ENCODE results near the gene CT47C1. TPM values are rescaled to one million over a fixed set of nuclear protein-coding genes. Genes with fewer than 3 reads are reported as not detected.

The CT47C1 gene
- total and polyA plus RNA-seq, 2 of the 13 experiments (the other 11 are each of a cell fraction or from before 2014, with no cell fraction given) = not detected

DNA sequence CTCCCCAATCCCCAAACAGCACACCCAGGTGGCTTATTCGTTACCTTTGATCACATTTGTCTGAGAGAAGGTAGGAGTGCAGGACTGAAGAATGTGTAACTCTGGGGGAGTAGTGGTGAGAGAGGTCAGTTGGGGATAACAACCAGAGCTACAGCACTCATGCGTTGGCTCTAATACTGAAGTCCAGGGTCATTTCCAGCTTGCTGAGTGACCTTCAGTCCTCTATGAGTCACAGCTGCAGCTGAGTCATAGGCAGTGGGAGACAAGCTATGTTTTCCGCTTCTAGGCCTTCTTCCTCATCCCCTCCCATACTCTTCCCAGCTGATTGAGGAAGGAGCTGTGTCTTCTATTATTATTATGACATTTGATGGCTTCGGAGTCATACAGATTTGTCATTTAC is 31.6 kb upstream of the CT47C1 start (continued):
- TF ChIP-seq MEIS2 (CRISPR knock-in tag; IDR thresholded peaks at IDR 0.05) (no peak), ZNF577 (CRISPR knock-in tag; IDR thresholded peaks at IDR 0.05; ENCODE audit: borderline replicate concordance, low read depth) (no peak), NR2F6 (IDR thresholded peaks at IDR 0.05) (0 out of 2 replicates have a peak, but pooled peaks have one; percentile 20), NR2F6 (CRISPR knock-in tag; IDR thresholded peaks at IDR 0.05) (0 out of 2 replicates have a peak, but pooled peaks have one; percentile 34), U2AF1 (optimal IDR thresholded peaks at IDR 0.05; ENCODE audit: low read depth, low read length) (no peak), CTCF (CRISPR knock-in tag; IDR thresholded peaks at IDR 0.05) (no peak), ZFP41 (CRISPR knock-in tag; IDR thresholded peaks at IDR 0.05; ENCODE audit: borderline replicate concordance) (no peak), ZNF772 (CRISPR knock-in tag; IDR thresholded peaks at IDR 0.05) (no peak), GTF2F1 (IDR thresholded peaks at IDR 0.05; ENCODE audit: low read length) (no peak), JUNB (CRISPR knock-in tag; IDR thresholded peaks at IDR 0.05; ENCODE audit: borderline replicate concordance) (peak; percentile 37; the same call in 1 of the 2 replicates), SKI (IDR thresholded peaks at IDR 0.05; ENCODE audit: partially characterized antibody) (peak; percentile 53), CEBPB (IDR thresholded peaks at IDR 0.05; ENCODE audit: borderline replicate concordance, low read depth, low read length) (no peak), ZMAT3 (CRISPR knock-in tag; conservative IDR thresholded peaks at IDR 0.05) (no peak), ZSCAN25 (CRISPR knock-in tag; IDR thresholded peaks at IDR 0.05) (no peak), PHF8 (CRISPR knock-in tag; IDR thresholded peaks at IDR 0.05) (no peak), MNT (IDR thresholded peaks at IDR 0.05) (no peak), ZNF335 (CRISPR knock-in tag; IDR thresholded peaks at IDR 0.05) (no peak), TARDBP (CRISPR knock-in tag; IDR thresholded peaks at IDR 0.05) (no peak), BHLHE40 (IDR thresholded peaks at IDR 0.05; ENCODE audit: low read length) (no peak), RFXANK (CRISPR knock-in tag; IDR thresholded peaks at IDR 0.05) (no peak), ZNF121 (CRISPR knock-in tag; IDR thresholded peaks at IDR 0.05) (no peak), MED13 (CRISPR knock-in tag; IDR thresholded peaks at IDR 0.05) (no peak), SOX6 (IDR thresholded peaks at IDR 0.05) (no peak), SOX6 (CRISPR knock-in tag; IDR thresholded peaks at IDR 0.05) (no peak), TAF1 (CRISPR knock-in tag; IDR thresholded peaks at IDR 0.05) (no peak), RCOR2 (CRISPR knock-in tag; IDR thresholded peaks at IDR 0.05) (no peak), ZNF3 (CRISPR knock-in tag; IDR thresholded peaks at IDR 0.05) (no peak)
- TF ChIP-seq, protein P1, sequence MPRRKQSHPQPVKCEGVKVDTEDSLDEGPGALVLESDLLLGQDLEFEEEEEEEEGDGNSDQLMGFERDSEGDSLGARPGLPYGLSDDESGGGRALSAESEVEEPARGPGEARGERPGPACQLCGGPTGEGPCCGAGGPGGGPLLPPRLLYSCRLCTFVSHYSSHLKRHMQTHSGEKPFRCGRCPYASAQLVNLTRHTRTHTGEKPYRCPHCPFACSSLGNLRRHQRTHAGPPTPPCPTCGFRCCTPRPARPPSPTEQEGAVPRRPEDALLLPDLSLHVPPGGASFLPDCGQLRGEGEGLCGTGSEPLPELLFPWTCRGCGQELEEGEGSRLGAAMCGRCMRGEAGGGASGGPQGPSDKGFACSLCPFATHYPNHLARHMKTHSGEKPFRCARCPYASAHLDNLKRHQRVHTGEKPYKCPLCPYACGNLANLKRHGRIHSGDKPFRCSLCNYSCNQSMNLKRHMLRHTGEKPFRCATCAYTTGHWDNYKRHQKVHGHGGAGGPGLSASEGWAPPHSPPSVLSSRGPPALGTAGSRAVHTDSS (CRISPR knock-in tag; conservative IDR thresholded peaks at IDR 0.05) = no peak
- TF ChIP-seq, protein P2, sequence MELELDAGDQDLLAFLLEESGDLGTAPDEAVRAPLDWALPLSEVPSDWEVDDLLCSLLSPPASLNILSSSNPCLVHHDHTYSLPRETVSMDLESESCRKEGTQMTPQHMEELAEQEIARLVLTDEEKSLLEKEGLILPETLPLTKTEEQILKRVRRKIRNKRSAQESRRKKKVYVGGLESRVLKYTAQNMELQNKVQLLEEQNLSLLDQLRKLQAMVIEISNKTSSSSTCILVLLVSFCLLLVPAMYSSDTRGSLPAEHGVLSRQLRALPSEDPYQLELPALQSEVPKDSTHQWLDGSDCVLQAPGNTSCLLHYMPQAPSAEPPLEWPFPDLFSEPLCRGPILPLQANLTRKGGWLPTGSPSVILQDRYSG (CRISPR knock-in tag; IDR thresholded peaks at IDR 0.05) = no peak
- TF ChIP-seq, protein P3, sequence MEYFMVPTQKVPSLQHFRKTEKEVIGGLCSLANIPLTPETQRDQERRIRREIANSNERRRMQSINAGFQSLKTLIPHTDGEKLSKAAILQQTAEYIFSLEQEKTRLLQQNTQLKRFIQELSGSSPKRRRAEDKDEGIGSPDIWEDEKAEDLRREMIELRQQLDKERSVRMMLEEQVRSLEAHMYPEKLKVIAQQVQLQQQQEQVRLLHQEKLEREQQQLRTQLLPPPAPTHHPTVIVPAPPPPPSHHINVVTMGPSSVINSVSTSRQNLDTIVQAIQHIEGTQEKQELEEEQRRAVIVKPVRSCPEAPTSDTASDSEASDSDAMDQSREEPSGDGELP (IDR thresholded peaks at IDR 0.05; ENCODE audit: borderline replicate concordance, low read depth) = peak; percentile 76; the same call in 1 of the 2 replicates

All from HepG2 (cell line).